B cell (primary cell): ENCODE measurements around the gene INTS15. TPM values are rescaled to one million over a fixed set of nuclear protein-coding genes. Genes with fewer than 3 reads are reported as not detected.

Experiments
- ATAC-seq: fragments of 200-7000 bp; cut with Tn5 transposase; one replicate; pipeline ENCODE4 v1.10.0; 2021; ENCODE audit warnings: low read depth, mild to moderate bottlenecking, moderate number of reproducible peaks, moderate library complexity
- CTCF ChIA-PET: fragments of 350-600 bp; sonication (Branson Sonifier 250); formaldehyde crosslinking; loops from one replicate; lab custom pipeline; 2021; ENCODE audit warnings: antibody characterized with exemption, inconsistent platforms; lab: Charles Lee
- POLR2A ChIA-PET: fragments of 350-600 bp; sonication (Branson Sonifier 250); formaldehyde crosslinking; loops from one replicate; lab custom pipeline; 2021; ENCODE audit warnings: antibody characterized with exemption; lab: Charles Lee
- DNase-seq: peaks from one replicate; pipeline ENCODE4 v3.0.0; 2013
- H2AFZ ChIP-seq: 2 replicates; pipeline ENCODE4 v1.6.1; 2012; ENCODE audit warnings: mild to moderate bottlenecking, low read depth, low read length; ENCODE audit not compliant: insufficient read depth, poor library complexity, severe bottlenecking
- H3K27ac ChIP-seq, 2 donors: 1 replicate in 1 of 2; 2 replicates in 1 of 2; pipeline ENCODE4 v1.5.1; 2012 to 2013; ENCODE audit warnings: low read length in 2 of 2, mild to moderate bottlenecking in 2 of 2, moderate library complexity in 1 of 2
- H3K27me3 ChIP-seq, 4 experiments: fragments of 200-600 bp in 1 of 4; sonication (generic) in 1 of 4; replicated peaks in 1 of 4; 1 replicate in 2 of 4; 2 replicates in 2 of 4; pipeline versions ENCODE4 v1.6.1 to v1.7.0; 2013 to 2016; ENCODE audit warnings: low read length in 3 of 4, mild to moderate bottlenecking in 2 of 4, mixed read lengths in 1 of 4, moderate library complexity in 1 of 4; ENCODE audit not compliant: insufficient read depth in 4 of 4, control insufficient read depth in 3 of 4; ENCODE audit errors: control extremely low read depth in 1 of 4
- H3K36me3 ChIP-seq, 2 experiments: replicated peaks in 1 of 2; 1 replicate in 1 of 2; 2 replicates in 1 of 2; pipeline versions ENCODE4 v1.6.1 to v1.7.1; 2013; ENCODE audit warnings: low read length in 1 of 2; ENCODE audit not compliant: insufficient read depth in 2 of 2, control insufficient read depth in 1 of 2; ENCODE audit errors: control extremely low read depth in 1 of 2, extremely low read depth in 1 of 2
- H3K4me1 ChIP-seq, 2 donors: fragments of 200-600 bp in 1 of 2; sonication (generic) in 1 of 2; 1 replicate in 1 of 2; 2 replicates in 1 of 2; pipeline versions ENCODE4 v1.5.1 to v1.6.1; 2013 to 2017; ENCODE audit warnings: low read length in 2 of 2; ENCODE audit not compliant: control insufficient read depth in 2 of 2, insufficient read depth in 2 of 2
- H3K4me2 ChIP-seq: replicated peaks from 2 replicates; pipeline ENCODE3; 2012; ENCODE audit warnings: mild to moderate bottlenecking, low read depth, low read length; ENCODE audit not compliant: poor library complexity, severe bottlenecking
- H3K4me3 ChIP-seq, 5 experiments: fragments of 200-600 bp in 1 of 5; sonication (generic) in 1 of 5; 1 replicate in 3 of 5; 2 replicates in 2 of 5; pipeline versions ENCODE4 v1.5.1 to v1.7.0; 2011 to 2016; ENCODE audit warnings: low read length in 4 of 5, mild to moderate bottlenecking in 4 of 5, low read depth in 2 of 5, control low read depth in 1 of 5, moderate library complexity in 1 of 5; ENCODE audit not compliant: insufficient read depth in 1 of 5; ENCODE audit errors: control extremely low read depth in 1 of 5, extremely low read depth in 1 of 5
- H3K79me2 ChIP-seq: fragments of 200-600 bp; sonication (generic); one replicate; pipeline ENCODE4 v1.6.0; 2016; ENCODE audit warnings: low read length; ENCODE audit not compliant: control insufficient read depth, insufficient read depth
- H3K9ac ChIP-seq: fragments of 200-600 bp; sonication (generic); 2 replicates; pipeline ENCODE4 v1.6.1; 2017; ENCODE audit warnings: mild to moderate bottlenecking, low read length, moderate library complexity
- H3K9me3 ChIP-seq, 3 donors: one replicate each; pipeline versions ENCODE4 v1.6.1 to v1.7.1; 2013; ENCODE audit warnings: low read length in 2 of 3; ENCODE audit not compliant: control insufficient read depth in 2 of 3, insufficient read depth in 1 of 3; ENCODE audit errors: control extremely low read depth in 1 of 3
- H4K20me1 ChIP-seq: 2 replicates; pipeline ENCODE4 v1.6.0; 2012; ENCODE audit warnings: mild to moderate bottlenecking, low read length; ENCODE audit not compliant: insufficient read depth, control insufficient read depth, poor library complexity, severe bottlenecking
- H3K27ac Mint-ChIP-seq: one replicate; pipeline ENCODE4 v1.8.0; 2021; ENCODE audit warnings: mixed read lengths
- H3K27me3 Mint-ChIP-seq: one replicate; pipeline ENCODE4 v1.8.0; 2021; ENCODE audit warnings: mixed read lengths
- H3K4me1 Mint-ChIP-seq: one replicate; pipeline ENCODE4 v1.8.0; 2021; ENCODE audit warnings: mixed read lengths
- H3K4me3 Mint-ChIP-seq: one replicate; pipeline ENCODE4 v1.8.0; 2021; ENCODE audit warnings: mixed read lengths
- H3K9me3 Mint-ChIP-seq: one replicate; pipeline ENCODE4 v1.8.0; 2022; ENCODE audit warnings: mixed read lengths; ENCODE audit not compliant: insufficient read depth
- CTCF ChIP-seq: fragments of 200-600 bp; IDR thresholded peaks from one replicate; pipeline ENCODE4 v1.8.0; 2022; ENCODE audit warnings: antibody characterized with exemption, mild to moderate bottlenecking
- EZH2 ChIP-seq: IDR thresholded peaks from 2 replicates; pipeline ENCODE4 v1.6.1; 2012; ENCODE audit warnings: borderline replicate concordance, low read depth, mild to moderate bottlenecking, moderate library complexity, low read length; ENCODE audit not compliant: insufficient read depth, poor library complexity, severe bottlenecking
- WGBS: methylation state at CpG from one replicate; pipeline ENCODE4 v1.1.5; 2013; ENCODE audit warnings: missing lambda C conversion rate; ENCODE audit not compliant: insufficient coverage; 5-methylcytosine and 5-hydroxymethylcytosine counted together
- intact Hi-C: fragments of 100-400 bp; cut with micrococcal nuclease; formaldehyde crosslinking; loops from one replicate; pipeline ENCODE4 v1.10.0; 2022
- polyA plus RNA-seq: library from polyadenylated mRNA; depleted of rRNA; stranded (reverse); fragments of >200 nt; gene quantifications from 2 replicates; pipeline ENCODE4 v1.2.3, GENCODE V29; 2012
- total RNA-seq, 2 donors: library from RNA; stranded (reverse); fragments of 120-200 nt in 1 of 2; gene quantifications; 1 replicate in 1 of 2; 2 replicates in 1 of 2; pipeline versions ENCODE4 v1.2.3 to v1.2.4, GENCODE V29; 2013 to 2022

INTS15 gene
- total and polyA plus RNA-seq, 2 donors (not counting 1 experiment from before 2014, with no cell fraction given): 57.1 to 63.2 TPM

- POLR2A ChIA-PET: no interaction called here
- peaks cover 0 to 3% (median 0%) of the 10 kb centered on the region in 3 donors for H3K9me3 ChIP-seq
- CTCF ChIA-PET: no interaction called here
- no peaks in the 10 kb centered on the region for H3K9me3 Mint-ChIP-seq
- DNase-seq: no peak
- no peaks in the 10 kb centered on the region for H3K27me3 Mint-ChIP-seq
- H2AFZ ChIP-seq: no peak overlapping the region
- TF ChIP-seq CTCF (no peak), EZH2 (no peak)
- H3K27ac ChIP-seq: no peak overlapping the region
- no peak for ATAC-seq
- no peak overlapping the region for H3K4me2 ChIP-seq
- no peak overlapping the region for H3K4me3 Mint-ChIP-seq
- peaks cover 7 to 13% of the 10 kb centered on the region in 2 donors for H3K4me1 ChIP-seq
- H3K36me3 ChIP-seq: peaks cover 1 to 79% of the 10 kb centered on the region in 2 experiments
- H3K4me1 Mint-ChIP-seq: peaks cover 19% of the 10 kb centered on the region
- H3K27me3 ChIP-seq: no peaks in the 10 kb centered on the region
- no peak overlapping the region for H3K9ac ChIP-seq
- H4K20me1 ChIP-seq: peaks cover 72% of the 10 kb centered on the region
- H3K27ac Mint-ChIP-seq: no peak overlapping the region
- 97% methylated on average over 22 of the region's 22 CpGs for WGBS
- intact Hi-C loops: no loop called here
- peaks cover 51% of the 10 kb centered on the region for H3K79me2 ChIP-seq
- H3K4me3 ChIP-seq: no peak overlapping the region
These were observed 53.2 kb downstream of the INTS15 start for GRCh38 chr7:6642861-6643640.

- peaks cover 1 to 84% of the 10 kb centered on the region in 2 experiments for H3K36me3 ChIP-seq
- ATAC-seq: no peak
These were observed 54.2 kb downstream of the INTS15 start for GRCh38 chr7:6643915-6644625.

More at GRCh38 chr7:6643915-6644625, 54.2 kb downstream of the INTS15 start:
- Histone ChIP-seq H3K9me3 (peaks cover 0 to 3% (median 0%) of the 10 kb centered on the region in 3 donors), H3K27ac (no peak overlapping the region), H4K20me1 (peaks cover 72% of the 10 kb centered on the region), H2AFZ (no peak overlapping the region), H3K27me3 (no peaks in the 10 kb centered on the region), H3K4me2 (no peak overlapping the region), H3K79me2 (peaks cover 42% of the 10 kb centered on the region), H3K4me1 (peaks cover 0 to 2% of the 10 kb centered on the region in 2 donors), H3K4me3 (no peak overlapping the region), H3K9ac (no peak overlapping the region)
- ChIA-PET POLR2A (no interaction called here), CTCF (no interaction called here)
- Mint-ChIP-seq H3K9me3 (no peaks in the 10 kb centered on the region), H3K4me3 (no peak overlapping the region), H3K4me1 (peaks cover 9% of the 10 kb centered on the region), H3K27me3 (no peaks in the 10 kb centered on the region), H3K27ac (no peak overlapping the region)
- intact Hi-C loops: no loop called here
- TF ChIP-seq EZH2 (no peak), CTCF (no peak)
- 97% methylated on average over 21 of the region's 21 CpGs for WGBS
- DNase-seq: no peak
